Stomach (tissue), 4 donors: ENCODE results near the gene ATG10.
"Not testable (repeated sequence)": the region's sequence is repeated elsewhere in the genome, so short reads cannot be mapped to it uniquely, and the experiment has no call there.

ENCODE experiments used
- EP300 ChIP-seq: sonication (generic); formaldehyde crosslinking; IDR thresholded peaks from one replicate; pipeline ENCODE4 v1.6.1; 2017; ENCODE audit warnings: antibody characterized with exemption
- POLR2A ChIP-seq, 4 donors: fragments of 450-650 bp; IDR thresholded peaks; one replicate each; pipeline ENCODE4 v1.6.1; 2016; ENCODE audit warnings: antibody characterized with exemption in 4 of 4, control low read depth in 2 of 4, mild to moderate bottlenecking in 1 of 4, moderate library complexity in 1 of 4
- POLR2AphosphoS5 ChIP-seq, 3 donors: sonication (generic); formaldehyde crosslinking; IDR thresholded peaks; one replicate each; pipeline ENCODE4 v1.6.1; 2016; ENCODE audit warnings: antibody characterized with exemption in 3 of 3
- TF ChIP-seq, protein P1 (sequence below), 7 experiments: fragments of 450-650 bp in 4 of 7; fragments of 200-600 bp in 3 of 7; sonication (generic) in 3 of 7; IDR thresholded peaks; one replicate each; pipeline ENCODE4 v1.5.1; 2016 to 2019; ENCODE audit warnings: antibody characterized with exemption in 7 of 7, control low read depth in 2 of 7, mild to moderate bottlenecking in 1 of 7

DNA sequence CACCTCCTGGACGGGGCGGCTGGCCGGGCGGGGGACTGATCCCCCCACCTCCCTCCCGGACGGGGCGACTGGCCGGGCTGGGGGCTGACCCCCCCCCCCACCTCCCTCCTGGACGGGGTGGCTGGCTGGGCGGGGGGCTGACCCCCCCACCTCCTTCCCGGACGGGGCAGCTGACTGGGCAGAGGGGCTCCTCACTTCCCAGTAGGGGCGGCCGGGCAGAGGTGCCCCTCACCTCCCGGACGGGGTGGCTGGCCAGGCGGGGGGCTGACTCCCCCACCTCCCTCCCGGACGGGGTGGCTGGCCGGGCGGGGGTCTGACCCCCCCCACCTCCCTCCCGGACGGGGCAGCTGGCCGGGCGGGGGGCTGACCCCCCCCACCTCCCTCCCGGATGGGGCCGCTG is 11.3 kb downstream of the ATG10 start:
- TF ChIP-seq, protein P1, sequence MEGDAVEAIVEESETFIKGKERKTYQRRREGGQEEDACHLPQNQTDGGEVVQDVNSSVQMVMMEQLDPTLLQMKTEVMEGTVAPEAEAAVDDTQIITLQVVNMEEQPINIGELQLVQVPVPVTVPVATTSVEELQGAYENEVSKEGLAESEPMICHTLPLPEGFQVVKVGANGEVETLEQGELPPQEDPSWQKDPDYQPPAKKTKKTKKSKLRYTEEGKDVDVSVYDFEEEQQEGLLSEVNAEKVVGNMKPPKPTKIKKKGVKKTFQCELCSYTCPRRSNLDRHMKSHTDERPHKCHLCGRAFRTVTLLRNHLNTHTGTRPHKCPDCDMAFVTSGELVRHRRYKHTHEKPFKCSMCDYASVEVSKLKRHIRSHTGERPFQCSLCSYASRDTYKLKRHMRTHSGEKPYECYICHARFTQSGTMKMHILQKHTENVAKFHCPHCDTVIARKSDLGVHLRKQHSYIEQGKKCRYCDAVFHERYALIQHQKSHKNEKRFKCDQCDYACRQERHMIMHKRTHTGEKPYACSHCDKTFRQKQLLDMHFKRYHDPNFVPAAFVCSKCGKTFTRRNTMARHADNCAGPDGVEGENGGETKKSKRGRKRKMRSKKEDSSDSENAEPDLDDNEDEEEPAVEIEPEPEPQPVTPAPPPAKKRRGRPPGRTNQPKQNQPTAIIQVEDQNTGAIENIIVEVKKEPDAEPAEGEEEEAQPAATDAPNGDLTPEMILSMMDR (IDR thresholded peaks at IDR 0.05): not testable (repeated sequence)
- TF ChIP-seq POLR2A (IDR thresholded peaks at IDR 0.05); EP300; POLR2AphosphoS5 (IDR thresholded peaks at IDR 0.05): not testable (repeated sequence)
